Stimulated activated CD4-positive, alpha-beta T cell treated with anti-CD3 and anti-CD28 coated beads, Interleukin-15, amount 100 ng/mL, for 1 hour (primary cell): ENCODE data around the gene ENPP7.

Experiments
- DNase-seq, 2 donors: peaks; one replicate each; pipeline ENCODE4 v3.0.0-alpha.2; 2020; ENCODE audit warnings: low read depth in 1 of 2, low spot score in 1 of 2

The ENPP7 gene

DNA sequence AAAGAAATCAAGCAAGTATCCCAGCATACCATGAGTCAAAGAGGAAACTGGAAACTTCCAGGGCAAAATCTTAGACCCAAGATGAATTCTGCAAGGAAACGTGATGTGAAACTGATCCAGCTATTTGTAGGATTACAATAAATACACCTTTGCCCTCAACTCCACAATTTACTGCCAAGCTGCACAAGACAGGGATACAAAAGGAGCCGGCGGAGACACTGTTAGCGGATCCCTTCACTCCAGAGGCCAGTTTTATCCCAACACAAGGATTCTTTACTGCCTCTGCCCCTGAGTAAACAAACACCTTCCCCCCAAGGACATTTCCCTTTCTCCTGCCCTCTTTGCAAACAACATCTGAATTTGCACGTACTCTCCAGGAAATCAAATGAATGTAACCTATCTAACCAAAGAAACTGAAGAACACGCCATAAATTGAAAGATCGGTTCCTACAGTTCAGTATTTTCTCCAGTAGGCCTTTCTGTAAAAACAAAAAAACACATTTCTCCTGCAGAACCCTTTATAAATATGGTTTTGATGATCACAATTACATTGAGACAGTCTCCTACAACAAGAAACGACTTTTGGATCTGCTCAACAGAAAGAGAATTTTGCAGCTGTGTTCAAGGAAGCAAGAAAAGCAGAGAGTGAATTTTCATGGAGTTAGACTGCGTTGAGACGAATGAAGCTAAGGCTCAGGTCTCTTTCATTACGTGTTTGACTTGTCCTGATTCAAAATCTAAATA, 45.8 kb downstream of the ENPP7 start:
- DNase-seq = no peak

DNA sequence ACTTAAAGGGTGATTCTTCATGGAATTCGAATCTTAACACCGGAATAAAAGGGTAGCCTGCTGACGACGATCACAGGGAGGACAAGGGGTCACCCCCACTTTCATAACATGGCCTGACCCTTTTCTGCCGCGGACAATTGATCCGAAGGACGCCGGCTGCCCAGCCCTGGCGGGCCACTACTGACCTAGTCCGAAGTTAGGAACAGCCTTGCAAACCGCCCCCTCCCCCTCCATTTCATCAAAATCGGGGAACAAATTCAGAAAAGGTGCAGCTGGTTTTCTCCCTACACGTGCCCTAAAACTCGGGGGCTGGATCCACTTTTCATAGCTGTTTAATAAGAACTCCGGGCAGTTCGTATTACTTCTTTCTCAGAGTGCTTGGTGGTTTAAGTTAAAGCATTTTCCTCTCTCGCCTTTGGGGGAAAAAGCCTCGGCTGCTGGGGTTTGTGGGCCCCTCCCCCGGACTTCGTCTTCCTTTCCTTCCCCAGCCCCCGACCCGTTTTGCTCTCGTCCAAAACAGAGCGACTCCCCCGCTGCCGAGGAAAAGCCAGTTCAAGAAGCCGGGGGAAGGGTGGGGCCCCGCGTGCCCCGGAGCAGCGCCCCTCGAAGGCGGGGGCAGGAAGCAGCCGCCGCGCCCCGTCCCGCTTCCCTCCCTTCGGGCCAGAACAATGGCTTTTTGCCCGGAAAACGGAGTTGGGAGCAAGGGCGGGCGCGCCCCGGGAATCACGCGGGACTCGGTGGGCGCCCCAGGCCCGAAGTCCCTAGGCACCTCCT, 46.6 kb downstream of the ENPP7 start:
- no peak for DNase-seq

DNA sequence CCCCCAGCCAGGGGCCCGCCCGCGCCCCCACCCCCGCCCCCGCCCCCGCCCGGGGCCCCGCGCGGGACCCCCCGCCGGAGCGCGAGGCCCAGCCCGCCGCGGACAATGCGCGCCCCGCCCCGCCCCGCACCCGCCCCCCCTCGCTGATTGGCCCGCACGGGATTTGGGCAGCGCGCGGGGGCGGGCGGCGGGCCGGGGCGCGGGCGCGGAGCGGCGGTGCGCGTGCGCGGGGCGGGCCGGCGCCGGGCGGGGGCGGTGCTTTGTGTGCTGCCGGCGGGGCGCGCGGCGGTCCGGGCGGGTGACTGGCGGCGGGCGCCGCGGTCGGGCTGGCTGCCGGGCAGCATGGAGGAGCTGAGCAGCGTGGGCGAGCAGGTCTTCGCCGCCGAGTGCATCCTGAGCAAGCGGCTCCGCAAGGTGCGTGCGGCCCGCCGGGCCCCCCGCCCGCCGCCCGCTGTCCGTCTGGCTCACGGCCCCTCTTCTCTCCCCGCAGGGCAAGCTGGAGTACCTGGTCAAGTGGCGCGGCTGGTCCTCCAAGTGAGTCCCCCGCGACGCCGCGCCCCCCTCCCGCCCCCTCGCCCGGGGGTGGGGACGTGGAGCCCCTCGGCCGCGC, 47.3 kb downstream of the ENPP7 start, which contains the start of gene CBX2:
Gene CBX2 (plus strand): TSS at position 255 of the 610 bp plus-strand sequence. CDS start 88 bp downstream, at position 343.
- peak; percentile 59 to 82 for DNase-seq

DNA sequence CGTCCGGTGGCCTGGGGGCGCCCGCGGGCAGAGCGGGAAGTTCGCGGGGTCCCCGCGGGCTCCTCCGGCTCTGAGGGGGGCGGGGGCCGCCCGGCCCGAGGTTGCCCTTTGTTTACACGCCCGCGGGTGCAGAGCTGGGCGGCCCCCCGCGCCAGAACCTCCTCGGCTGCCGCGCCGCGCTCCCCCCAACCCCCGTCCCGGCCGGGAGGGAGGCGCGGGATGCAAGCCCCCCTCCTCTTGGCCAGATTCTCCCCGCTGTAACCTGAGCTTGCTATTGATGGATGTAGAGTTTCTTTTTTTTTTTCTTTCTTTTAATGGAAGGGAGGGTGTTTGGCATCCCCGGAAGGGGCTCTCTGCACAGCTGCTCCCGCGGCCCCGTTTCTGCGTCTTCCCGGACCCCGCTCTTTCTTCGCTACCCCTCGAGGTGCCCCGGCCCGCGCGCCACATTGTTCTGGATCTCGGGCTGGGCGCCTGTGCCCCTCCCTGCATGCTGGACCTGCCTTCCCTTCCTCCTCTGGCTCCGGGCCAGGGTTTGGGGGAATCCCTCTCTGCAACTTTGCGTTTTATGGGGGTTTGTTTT, 47.9 kb downstream of the ENPP7 start:
- no peak for DNase-seq

DNA sequence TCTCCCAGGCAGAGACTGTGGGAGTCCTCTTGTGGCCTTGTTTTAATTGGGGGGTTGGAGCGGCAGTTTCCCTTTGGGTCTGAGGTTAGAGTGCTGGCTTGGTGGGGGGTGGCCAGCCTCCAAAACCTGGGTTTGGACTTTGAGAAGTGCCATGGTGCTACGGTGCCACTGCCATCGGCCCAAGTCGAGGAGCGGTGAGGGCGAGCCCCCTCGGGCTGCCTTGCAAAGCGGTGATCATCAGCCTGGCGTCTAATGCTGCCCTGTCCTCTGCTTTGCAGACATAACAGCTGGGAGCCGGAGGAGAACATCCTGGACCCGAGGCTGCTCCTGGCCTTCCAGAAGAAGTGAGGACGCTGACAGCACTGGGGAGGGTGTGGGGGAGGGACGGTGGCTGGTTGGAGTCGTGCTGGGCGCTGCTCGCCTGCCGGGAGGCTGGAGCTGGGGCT, 48.4 kb downstream of the ENPP7 start:
- no peak for DNase-seq

DNA sequence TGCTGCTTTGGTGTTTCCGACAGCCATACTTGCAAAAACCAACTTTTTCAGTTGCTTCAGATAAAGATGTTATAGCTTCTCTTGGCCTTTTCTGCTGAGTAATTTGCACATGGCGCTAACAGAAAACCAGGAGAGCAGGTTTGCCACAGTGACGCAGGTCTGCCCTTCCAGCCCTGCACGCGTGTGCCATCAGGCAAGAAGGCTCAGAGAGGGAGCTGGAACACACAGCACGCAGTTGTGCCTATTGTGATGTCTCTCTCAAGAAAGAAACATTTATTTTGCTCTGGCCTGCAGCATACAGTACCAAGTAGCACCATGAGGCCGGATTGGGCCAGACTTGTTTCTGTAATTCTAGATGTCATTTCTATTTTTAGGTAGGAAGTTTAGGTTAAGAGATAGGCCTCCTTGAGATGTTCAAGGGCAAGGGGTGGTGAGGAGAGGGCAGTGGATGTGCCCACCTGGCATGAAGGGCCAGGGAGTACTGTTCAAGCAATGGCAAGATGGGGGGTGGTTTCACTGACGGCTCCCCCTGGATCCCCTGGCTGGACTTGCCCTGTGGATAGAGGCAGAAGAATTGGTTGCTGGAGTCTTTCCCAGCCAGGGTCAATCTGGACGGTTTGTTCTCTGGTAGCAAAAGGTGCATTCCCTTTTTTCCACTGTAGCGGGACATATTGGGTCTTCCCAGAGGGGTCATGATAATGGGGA, 49.1 kb downstream of the ENPP7 start:
- DNase-seq = no peak

DNA sequence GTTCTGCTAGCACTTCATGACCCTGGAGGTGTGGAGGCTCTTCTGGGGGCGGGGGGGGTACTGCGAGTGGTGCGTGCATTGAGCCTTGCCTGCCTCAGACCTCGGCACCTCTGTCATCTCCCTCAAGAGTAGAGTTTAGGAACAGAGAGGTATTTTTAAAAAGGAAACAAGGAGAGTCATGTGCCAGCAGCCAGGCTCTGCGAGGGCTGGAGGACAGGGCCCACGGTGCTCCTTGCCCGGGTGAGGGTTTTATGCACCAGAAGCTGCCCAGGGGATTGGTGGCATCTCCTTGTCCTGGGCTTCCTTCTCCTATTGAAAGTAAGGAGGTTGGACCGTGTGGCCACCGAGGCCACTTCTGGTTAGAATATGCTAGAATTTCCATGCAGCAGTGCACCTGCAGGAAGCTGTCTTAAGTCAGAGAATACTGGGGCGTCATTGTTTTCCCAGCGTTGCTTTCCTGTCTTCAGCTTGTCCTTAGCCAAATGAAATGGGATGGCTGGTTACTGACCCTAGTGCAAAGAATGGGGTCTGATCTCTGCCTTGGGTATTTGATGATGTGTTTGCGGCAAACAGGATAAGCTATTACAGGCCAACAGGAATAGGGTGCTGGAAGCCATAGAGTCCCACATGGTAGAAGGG, 50.4 kb downstream of the ENPP7 start:
- DNase-seq = no peak

DNA sequence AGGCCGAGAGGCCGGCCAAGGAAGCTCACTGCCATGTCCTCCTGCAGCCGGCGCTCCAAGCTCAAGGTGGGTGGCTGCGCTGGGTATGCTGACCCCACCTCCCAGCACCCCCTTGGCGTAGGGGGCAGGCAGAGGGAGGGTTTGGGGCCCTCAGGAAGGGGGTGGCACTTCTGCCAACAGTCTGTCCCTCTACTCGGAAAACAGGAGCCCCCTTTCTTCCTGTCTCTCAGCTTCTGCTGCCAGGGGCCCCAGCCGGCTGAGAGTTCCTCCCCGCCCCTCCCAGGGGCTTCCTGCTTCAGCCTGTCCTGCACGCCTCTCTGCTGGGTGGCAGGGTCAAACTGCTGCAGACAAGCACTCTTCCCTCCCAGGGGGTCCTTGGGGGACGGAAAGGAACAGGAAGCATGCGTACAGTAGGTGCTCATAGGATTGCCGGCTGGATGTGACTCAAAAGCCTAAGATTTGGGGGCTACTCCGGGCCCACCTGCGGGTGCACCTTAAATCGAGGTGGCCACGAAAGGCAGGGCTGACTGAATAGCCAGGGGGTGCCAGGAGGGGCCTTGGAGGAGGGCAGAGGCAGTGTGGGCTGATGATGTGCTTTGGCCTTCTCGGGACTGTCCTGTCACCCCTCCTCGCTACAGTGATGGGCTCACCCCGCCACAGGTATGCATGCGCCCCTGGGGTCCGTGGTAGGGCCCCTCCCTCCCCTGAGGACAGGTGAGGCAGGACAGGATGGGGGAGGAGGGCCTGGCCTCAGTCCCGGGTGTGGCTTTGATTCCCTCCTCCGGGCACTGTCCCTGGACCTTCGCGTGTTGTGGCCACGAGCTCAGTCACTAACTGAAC, 51.2 kb downstream of the ENPP7 start:
- DNase-seq = no peak

DNA sequence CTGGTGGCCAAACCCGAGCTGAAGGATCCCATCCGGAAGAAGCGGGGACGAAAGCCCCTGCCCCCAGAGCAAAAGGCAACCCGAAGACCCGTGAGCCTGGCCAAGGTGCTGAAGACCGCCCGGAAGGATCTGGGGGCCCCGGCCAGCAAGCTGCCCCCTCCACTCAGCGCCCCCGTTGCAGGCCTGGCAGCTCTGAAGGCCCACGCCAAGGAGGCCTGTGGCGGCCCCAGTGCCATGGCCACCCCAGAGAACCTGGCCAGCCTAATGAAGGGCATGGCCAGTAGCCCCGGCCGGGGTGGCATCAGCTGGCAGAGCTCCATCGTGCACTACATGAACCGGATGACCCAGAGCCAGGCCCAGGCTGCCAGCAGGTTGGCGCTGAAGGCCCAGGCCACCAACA, 53.1 kb downstream of the ENPP7 start:
- no peak for DNase-seq

DNA sequence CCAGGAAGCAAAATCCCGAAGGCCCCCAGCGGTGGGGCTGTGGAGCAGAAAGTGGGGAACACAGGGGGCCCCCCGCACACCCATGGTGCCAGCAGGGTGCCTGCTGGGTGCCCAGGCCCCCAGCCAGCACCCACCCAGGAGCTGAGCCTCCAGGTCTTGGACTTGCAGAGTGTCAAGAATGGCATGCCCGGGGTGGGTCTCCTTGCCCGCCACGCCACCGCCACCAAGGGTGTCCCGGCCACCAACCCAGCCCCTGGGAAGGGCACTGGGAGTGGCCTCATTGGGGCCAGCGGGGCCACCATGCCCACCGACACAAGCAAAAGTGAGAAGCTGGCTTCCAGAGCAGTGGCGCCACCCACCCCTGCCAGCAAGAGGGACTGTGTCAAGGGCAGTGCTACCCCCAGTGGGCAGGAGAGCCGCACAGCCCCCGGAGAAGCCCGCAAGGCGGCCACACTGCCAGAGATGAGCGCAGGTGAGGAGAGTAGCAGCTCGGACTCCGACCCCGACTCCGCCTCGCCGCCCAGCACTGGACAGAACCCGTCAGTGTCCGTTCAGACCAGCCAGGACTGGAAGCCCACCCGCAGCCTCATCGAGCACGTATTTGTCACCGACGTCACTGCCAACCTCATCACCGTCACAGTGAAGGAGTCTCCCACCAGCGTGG, 53.7 kb downstream of the ENPP7 start:
- DNase-seq = no peak

DNA sequence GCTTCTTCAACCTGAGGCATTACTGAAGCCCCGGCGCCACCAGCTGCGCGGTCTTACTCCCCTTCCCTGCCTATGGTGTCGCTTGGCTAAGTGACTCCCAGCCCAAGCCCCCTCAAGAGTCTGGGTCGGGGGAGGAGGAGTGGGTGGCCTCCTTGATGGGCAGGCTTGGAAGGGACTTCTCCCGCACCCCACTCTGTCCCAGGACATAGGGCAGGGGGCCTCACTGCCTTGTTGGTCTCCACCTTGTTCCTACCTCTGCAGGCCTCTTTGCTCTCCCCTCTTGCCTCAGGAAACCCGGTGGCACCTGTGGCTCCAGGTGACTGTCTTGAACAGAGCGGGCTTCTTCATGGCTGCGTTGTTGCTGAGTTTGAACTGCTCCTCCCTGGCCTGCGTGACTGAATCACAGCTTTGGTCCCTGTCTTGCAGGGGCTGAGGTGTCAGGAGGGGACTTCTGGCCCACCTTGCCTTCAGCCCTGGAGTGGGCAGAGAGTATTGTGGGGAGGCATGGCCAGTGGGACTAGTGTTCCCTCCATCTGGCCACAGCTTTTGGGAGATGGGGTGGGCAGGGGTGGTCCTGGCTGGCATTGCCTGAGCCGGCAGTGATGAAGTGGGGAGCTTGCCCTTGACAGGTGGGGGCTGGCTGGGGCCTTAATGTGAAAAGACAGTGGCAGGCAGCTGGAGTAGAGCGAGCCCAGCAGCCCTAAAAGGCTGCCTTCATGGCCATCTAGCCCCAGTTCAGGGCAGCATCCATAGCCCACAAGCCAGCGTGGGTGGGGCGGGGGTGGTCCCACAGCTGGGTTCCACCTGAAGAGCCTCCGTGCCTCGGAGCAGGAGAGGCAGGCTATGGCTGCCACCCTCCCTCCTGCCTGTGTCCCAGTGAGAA, 54.5 kb downstream of the ENPP7 start:
- DNase-seq = no peak

DNA sequence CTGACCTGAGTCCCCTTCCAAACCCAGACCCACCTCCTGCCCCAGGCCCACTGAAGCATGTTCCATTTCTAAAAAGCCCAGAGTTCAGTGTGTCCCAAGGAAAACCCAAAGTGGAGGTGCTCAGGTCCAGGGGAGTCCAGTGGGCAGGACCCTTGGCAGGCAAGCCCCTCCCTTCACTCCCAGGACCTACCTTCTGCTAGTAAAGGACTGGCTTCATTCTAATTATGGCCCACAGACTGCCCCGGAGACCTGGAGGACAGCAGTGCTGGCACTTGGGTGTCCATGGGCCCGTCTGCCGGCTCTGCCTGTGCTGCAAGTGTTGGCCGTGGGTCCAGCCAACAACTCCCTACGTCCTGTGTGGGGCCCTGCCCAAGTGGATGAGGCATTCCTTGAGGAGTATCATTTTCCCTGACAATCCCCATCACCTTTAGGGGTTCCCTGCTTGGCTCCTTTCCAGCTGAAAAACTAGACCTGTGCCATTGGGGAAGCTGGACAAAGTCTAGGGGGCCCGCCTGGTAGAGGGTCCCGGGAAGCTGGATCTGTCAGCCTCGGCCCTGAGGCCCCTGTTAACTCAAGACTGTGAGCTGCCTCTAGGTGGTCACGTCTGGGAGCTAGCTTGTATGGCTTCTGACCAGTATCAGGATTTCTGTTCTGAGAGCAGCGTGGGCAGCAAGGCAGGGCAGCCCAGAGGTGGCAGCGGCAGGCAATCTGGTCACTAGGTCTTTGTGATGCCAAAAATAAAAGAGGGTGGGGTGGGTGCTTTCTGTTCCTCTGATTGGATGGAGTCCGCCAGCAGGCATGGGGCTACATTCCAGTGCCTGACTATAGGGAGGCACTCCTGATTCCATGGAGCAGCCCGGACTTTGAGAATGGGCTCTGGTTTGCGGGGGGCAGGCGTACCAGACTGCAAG, 55.4 kb downstream of the ENPP7 start:
- no peak for DNase-seq

DNA sequence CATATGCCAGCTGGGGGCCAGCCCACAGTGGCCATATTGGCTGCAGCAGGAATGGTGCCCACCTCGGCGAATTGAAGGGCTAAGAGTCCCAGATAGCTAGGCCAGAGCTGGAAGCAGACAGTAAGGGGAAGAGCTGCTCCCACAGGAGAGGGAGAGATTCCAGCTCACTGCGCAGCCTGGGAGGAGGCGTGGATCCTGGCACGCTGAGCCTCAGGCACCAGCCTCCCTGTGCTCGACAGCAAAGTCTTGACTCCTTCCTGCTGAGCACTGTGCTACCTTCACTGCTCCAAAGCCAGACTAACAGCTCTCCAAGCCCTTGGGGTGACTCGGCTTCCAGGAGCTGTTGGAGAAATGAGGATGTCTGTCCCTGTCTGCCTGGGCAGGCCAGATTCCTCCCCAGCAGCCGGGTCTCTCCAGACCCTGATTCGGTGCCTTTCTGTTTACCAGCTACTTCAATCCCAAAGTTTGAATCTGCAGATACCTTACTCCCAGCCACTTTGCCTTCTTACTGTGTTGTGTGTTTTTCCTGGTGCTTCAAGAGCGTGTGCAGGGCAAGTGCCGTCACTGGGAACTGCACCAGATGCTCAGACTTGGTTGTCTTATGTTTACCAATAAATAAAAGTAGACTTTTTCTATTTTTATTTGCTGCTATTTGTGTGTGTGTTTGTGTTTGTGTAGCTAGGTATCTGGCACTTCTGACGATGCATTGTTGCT, 56.3 kb downstream of the ENPP7 start:
- DNase-seq = no peak

DNA sequence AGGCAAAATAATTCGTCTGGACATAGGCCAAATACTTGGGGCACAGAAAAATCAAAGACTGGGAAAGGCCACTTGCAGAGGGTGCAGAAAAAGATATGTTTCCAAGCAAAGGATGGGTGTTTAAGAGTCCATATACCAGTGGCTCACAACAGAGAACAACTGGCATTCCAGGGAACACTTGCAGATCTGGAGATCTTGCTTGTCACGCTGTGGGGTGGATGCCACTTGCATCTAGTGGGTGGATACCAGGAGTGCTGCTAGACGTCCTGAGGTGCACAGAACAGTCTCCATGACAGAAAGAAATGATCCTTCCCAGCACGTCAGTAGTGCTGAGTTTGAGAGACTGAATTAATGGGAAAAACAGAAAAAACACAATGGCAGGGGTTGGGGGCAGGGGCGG, 57.7 kb downstream of the ENPP7 start:
- DNase-seq = no peak

DNA sequence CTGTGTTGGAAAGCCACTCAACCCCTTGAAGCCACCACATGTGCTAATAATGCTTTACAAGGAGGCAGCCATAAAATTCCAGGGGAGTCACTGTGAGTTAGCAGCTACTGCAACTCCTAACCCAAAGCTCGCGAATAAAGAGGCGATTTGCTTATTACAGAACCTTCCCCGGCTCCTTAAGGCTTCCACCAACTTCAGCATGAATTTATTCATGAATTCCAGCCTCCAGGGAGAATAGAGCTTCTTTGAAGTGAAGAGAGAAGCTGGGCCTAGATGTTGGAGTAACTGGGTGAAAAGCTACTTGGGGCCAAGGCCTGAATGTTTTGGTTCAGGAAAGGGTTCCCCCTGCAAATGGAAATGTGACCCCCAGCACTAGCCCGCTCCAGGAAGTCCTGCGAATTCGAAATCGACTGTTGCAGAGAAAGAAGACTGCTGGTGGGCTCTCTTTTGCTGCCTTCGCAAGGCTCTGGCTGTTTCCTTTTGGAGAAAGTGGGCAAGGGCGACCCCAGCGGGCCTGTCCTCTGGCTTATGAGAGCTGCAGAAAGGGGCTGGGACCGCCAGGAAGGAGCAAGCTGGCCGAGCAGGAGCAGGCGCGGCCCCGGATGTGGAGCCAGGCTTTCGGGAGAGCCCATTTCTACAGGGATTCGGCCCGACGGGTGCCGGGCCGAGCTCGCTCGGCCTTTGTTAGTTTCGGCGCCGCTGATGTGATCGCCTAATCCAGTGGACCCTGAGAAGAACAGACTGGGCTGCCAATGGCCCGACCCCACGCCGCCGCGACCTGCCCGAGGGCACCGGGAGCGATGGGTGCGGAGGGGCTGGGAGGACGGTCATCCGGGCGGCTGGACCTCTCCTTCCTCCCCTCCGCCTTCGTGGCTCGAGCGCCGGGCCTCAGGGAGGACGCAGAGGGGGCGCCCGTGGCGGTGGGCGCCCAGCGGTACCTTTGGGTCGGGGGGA, 58.5 kb downstream of the ENPP7 start:
- no peak for DNase-seq
